Measurements from ENCODE around the gene LIN37. TPM values are rescaled to one million over a fixed set of nuclear protein-coding genes. Genes with fewer than 3 reads are reported as not detected.

LIN37 gene
- total and polyA plus RNA-seq, 2 of the 13 experiments (the other 11 are each of a cell fraction or from before 2014, with no cell fraction given) = 6.3 to 8.7 TPM

GRCh38 chr19:35757749-35758608 is 9.6 kb downstream of the LIN37 start, which contains the start of gene PROSER3 (continued):
- TF ChIP-seq DNMT1 (CRISPR knock-in tag; IDR thresholded peaks at IDR 0.05) (0 out of 2 replicates have a peak, but pooled peaks have one; percentile 45), ZNF337 (CRISPR knock-in tag; IDR thresholded peaks at IDR 0.05; ENCODE audit: borderline replicate concordance, low read depth) (no peak), ZNF768 (CRISPR knock-in tag; IDR thresholded peaks at IDR 0.05) (no peak; the same call in 1 of the 2 replicates), UBTF (CRISPR knock-in tag; IDR thresholded peaks at IDR 0.05) (no peak; the same call in 1 of the 2 replicates), ZBTB10 (CRISPR knock-in tag; IDR thresholded peaks at IDR 0.05; ENCODE audit: borderline replicate concordance) (no peak), NCOR1 (IDR thresholded peaks at IDR 0.05; ENCODE audit: borderline replicate concordance, low read length) (no peak), ZNF263 (CRISPR knock-in tag; IDR thresholded peaks at IDR 0.05) (peak; percentile 86), ZNF607 (CRISPR knock-in tag; IDR thresholded peaks at IDR 0.05; ENCODE audit: borderline replicate concordance) (no peak), GRHL1 (CRISPR knock-in tag; conservative IDR thresholded peaks at IDR 0.05) (no peak), RFXAP (CRISPR knock-in tag; IDR thresholded peaks at IDR 0.05; ENCODE audit: borderline replicate concordance) (peak; percentile 64), ATRX (CRISPR knock-in tag; IDR thresholded peaks at IDR 0.05; ENCODE audit: borderline replicate concordance) (no peak), FOXK2 (IDR thresholded peaks at IDR 0.05) (no peak), NR3C1 (CRISPR knock-in tag; IDR thresholded peaks at IDR 0.05) (no peak), HNRNPUL1 (IDR thresholded peaks at IDR 0.05; ENCODE audit: low read depth, low read length) (no peak), ZNF784 (CRISPR knock-in tag; IDR thresholded peaks at IDR 0.05; ENCODE audit: borderline replicate concordance) (no peak), GATA4 (IDR thresholded peaks at IDR 0.05; ENCODE audit: borderline replicate concordance, low read depth) (no peak), ZFX (CRISPR knock-in tag; IDR thresholded peaks at IDR 0.05; ENCODE audit: low read depth) (peak; percentile 80), NFYB (CRISPR knock-in tag; IDR thresholded peaks at IDR 0.05) (peak; percentile 98), GPN1 (CRISPR knock-in tag; IDR thresholded peaks at IDR 0.05; ENCODE audit: borderline replicate concordance) (no peak)
